ENCODE measurements around the gene APOA1. TPM values are rescaled to one million over a fixed set of nuclear protein-coding genes. Genes with fewer than 3 reads are reported as not detected.
"Not testable (repeated sequence)": the region's sequence is repeated elsewhere in the genome, so short reads cannot be mapped to it uniquely, and the experiment has no call there.

The APOA1 gene
- total RNA-seq, 1 donor from 2014 or later, result 3.7 TPM

DNA sequence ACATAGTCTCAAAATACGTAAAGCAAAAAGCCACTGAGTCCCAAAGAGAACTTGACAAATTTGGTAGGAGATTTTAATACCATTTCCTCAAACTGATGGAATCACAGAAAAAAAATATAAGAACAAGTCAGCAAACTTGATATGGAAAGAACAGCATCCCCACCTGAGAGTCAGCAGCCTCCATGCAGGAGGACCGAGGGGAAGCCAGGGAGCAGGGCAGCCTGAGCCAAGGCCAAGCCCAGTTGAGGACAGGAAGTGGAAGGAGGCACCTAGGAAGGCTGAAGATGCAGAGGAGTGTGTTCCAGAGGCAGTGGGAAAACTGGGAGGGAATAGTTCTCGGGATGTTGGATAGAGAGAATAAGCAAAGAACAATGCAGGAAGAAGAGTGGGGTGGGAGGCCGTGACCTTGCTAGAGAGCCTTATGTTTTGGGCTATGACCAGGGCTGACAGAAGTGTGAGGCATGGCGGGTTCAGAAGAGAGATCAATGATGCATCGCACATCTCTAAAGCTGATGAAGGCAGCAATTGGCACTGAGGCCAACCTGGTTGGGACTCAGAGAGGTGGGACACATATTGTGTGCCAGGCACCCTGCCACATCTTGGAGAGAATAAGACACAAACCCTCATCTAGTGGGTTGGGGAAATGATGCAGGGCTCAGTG lies 29.7 kb downstream of the APOA1 start:
- H3K9me3 ChIP-seq (ENCODE audit: control insufficient read depth in 3 of 3, low read length in 3 of 3), result no peaks in the 10 kb centered on the region
- H3K27me3 ChIP-seq (ENCODE audit: control insufficient read depth in 3 of 3, insufficient read depth in 3 of 3, low read length in 3 of 3), result no peaks in the 10 kb centered on the region
- H3K9ac ChIP-seq (ENCODE audit: low read depth in 1 of 3, low read length in 3 of 3), result no peak overlapping the region
- no peak overlapping the region for H3K27ac ChIP-seq (ENCODE audit: low read depth, low read length)
- H3K4me3 ChIP-seq (ENCODE audit: low read length in 3 of 3), result no peak overlapping the region
- H3K4me1 ChIP-seq (ENCODE audit: control insufficient read depth in 3 of 3, insufficient read depth in 3 of 3, low read length in 3 of 3), result no peaks in the 10 kb centered on the region
- no peaks in the 10 kb centered on the region for H3K36me3 ChIP-seq (ENCODE audit: control insufficient read depth in 3 of 3, insufficient read depth in 3 of 3, low read length in 3 of 3)

DNA sequence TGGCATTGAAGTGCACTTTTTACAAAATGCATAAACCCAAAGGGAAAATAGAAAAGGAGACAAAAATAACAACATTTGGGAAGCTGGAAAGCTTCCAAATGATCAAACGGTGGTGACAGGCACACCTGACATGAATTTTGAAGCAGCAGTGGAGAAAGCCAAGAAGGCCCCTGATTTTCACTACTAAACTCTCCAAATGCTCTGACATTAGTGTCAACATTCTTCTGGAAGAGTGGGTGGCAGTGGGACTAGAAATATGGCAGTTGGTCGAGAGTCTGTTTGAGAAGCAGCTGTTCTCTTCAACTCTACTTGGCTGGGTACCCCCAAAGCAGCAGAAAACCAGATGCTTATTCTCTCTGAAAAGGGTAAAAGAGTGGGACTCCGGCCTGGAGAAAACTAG lies 33.4 kb downstream of the APOA1 start:
- no peak overlapping the region for H3K27ac ChIP-seq (ENCODE audit: low read depth, low read length)
- no peak overlapping the region for H3K9ac ChIP-seq (ENCODE audit: low read depth in 1 of 3, low read length in 3 of 3)
- no peaks in the 10 kb centered on the region for H3K36me3 ChIP-seq (ENCODE audit: control insufficient read depth in 3 of 3, insufficient read depth in 3 of 3, low read length in 3 of 3)
- no peaks in the 10 kb centered on the region for H3K4me1 ChIP-seq (ENCODE audit: control insufficient read depth in 3 of 3, insufficient read depth in 3 of 3, low read length in 3 of 3)
- no peak overlapping the region for H3K4me3 ChIP-seq (ENCODE audit: low read length in 3 of 3)
- H3K9me3 ChIP-seq (ENCODE audit: control insufficient read depth in 3 of 3, low read length in 3 of 3), result no peaks in the 10 kb centered on the region
- H3K27me3 ChIP-seq (ENCODE audit: control insufficient read depth in 3 of 3, insufficient read depth in 3 of 3, low read length in 3 of 3), result peaks cover 0 to 2% (median 0%) of the 10 kb centered on the region in 3 donors

DNA sequence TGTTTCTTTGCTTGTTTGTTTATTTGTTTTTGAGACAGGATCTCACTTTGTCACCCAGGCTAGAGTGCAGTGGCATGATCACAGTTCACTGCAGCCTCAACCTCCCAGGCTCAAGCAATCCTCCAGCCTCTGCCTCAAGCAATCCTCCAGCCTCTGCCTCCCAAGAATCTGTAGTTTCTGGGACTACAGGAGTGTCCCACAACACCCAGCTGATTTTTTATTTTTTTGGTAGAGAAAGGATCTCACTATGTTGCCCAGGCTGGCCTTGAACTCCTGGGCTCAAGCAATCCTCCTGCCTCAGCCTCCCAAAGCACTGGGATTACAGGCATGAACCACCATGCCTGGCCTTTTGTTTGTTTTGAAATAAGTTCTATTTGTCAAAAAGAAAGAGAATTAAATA lies 35.8 kb downstream of the APOA1 start:
- not testable (repeated sequence) for H3K36me3 ChIP-seq (ENCODE audit: control insufficient read depth in 3 of 3, insufficient read depth in 3 of 3, low read length in 3 of 3); H3K9ac ChIP-seq (ENCODE audit: low read depth in 1 of 3, low read length in 3 of 3); H3K4me3 ChIP-seq (ENCODE audit: low read length in 3 of 3); H3K27me3 ChIP-seq (ENCODE audit: control insufficient read depth in 3 of 3, insufficient read depth in 3 of 3, low read length in 3 of 3); H3K27ac ChIP-seq (ENCODE audit: low read depth, low read length); H3K4me1 ChIP-seq (ENCODE audit: control insufficient read depth in 3 of 3, insufficient read depth in 3 of 3, low read length in 3 of 3); H3K9me3 ChIP-seq (ENCODE audit: control insufficient read depth in 3 of 3, low read length in 3 of 3)

DNA sequence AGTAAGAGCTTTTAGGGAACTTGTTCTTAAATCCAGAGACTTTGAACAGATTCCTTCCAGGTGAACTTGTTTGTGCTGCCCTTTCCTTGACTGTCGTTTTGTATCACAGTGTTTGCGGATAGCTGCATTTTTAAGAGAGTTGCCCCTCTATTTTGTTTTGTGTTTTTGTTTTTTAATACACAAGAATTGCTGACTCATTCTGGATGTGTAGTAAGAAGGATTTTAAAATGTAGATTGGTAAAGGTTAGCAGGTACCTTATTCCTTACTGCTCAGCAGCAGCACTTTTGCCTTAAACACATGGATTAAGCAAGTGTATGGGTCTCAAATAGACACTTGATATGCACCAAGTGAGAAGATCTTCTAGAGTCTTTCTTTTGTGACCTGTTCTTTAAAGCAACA lies 36.8 kb downstream of the APOA1 start:
- H3K4me1 ChIP-seq (ENCODE audit: control insufficient read depth in 3 of 3, insufficient read depth in 3 of 3, low read length in 3 of 3), result no peaks in the 10 kb centered on the region
- H3K9ac ChIP-seq (ENCODE audit: low read depth in 1 of 3, low read length in 3 of 3), result no peak overlapping the region
- no peak overlapping the region for H3K4me3 ChIP-seq (ENCODE audit: low read length in 3 of 3)
- H3K36me3 ChIP-seq (ENCODE audit: control insufficient read depth in 3 of 3, insufficient read depth in 3 of 3, low read length in 3 of 3), result no peaks in the 10 kb centered on the region
- no peaks in the 10 kb centered on the region for H3K9me3 ChIP-seq (ENCODE audit: control insufficient read depth in 3 of 3, low read length in 3 of 3)
- H3K27ac ChIP-seq (ENCODE audit: low read depth, low read length), result no peak overlapping the region
- peaks cover 0 to 2% (median 0%) of the 10 kb centered on the region in 3 donors for H3K27me3 ChIP-seq (ENCODE audit: control insufficient read depth in 3 of 3, insufficient read depth in 3 of 3, low read length in 3 of 3)

DNA sequence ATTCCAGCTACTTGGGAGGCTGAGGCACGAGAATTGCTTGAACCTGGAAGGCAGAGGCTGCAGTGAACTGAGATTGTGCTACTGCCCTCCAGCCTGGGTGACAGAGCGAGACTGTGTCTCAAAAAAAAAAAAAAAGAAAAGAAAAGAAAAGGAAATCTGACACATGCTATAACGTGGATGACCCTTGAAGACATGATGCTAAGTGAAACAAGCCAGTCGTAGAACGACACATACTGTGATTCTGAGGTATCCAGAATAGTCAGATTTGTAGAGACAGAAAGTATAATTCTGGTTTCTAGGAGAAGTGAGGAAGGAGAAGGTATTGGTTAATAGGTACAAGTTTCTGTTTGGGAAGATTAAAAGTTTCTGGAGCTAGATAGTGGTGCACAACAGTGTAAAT lies 39.1 kb downstream of the APOA1 start:
- Histone ChIP-seq H3K27me3 (ENCODE audit: control insufficient read depth in 3 of 3, insufficient read depth in 3 of 3, low read length in 3 of 3) (peaks cover 0 to 2% (median 0%) of the 10 kb centered on the region in 3 donors), H3K27ac (ENCODE audit: low read depth, low read length) (no peak overlapping the region), H3K4me1 (ENCODE audit: control insufficient read depth in 3 of 3, insufficient read depth in 3 of 3, low read length in 3 of 3) (no peaks in the 10 kb centered on the region)

GRCh38 chr11:116797816-116798215 lies 39.6 kb downstream of the APOA1 start:
- Histone ChIP-seq H3K27ac (ENCODE audit: low read depth, low read length) (no peak overlapping the region), H3K9me3 (ENCODE audit: control insufficient read depth in 3 of 3, low read length in 3 of 3) (no peaks in the 10 kb centered on the region), H3K36me3 (ENCODE audit: control insufficient read depth in 3 of 3, insufficient read depth in 3 of 3, low read length in 3 of 3) (no peaks in the 10 kb centered on the region), H3K4me1 (ENCODE audit: control insufficient read depth in 3 of 3, insufficient read depth in 3 of 3, low read length in 3 of 3) (no peaks in the 10 kb centered on the region), H3K9ac (ENCODE audit: low read depth in 1 of 3, low read length in 3 of 3) (no peak overlapping the region), H3K4me3 (ENCODE audit: low read length in 3 of 3) (no peak overlapping the region), H3K27me3 (ENCODE audit: control insufficient read depth in 3 of 3, insufficient read depth in 3 of 3, low read length in 3 of 3) (peaks cover 0 to 2% (median 0%) of the 10 kb centered on the region in 3 donors)

More for the DNA sequence above, 39.1 kb downstream of the APOA1 start:
- Histone ChIP-seq H3K36me3 (ENCODE audit: control insufficient read depth in 3 of 3, insufficient read depth in 3 of 3, low read length in 3 of 3) (no peaks in the 10 kb centered on the region), H3K9ac (ENCODE audit: low read depth in 1 of 3, low read length in 3 of 3) (no peak overlapping the region), H3K9me3 (ENCODE audit: control insufficient read depth in 3 of 3, low read length in 3 of 3) (no peaks in the 10 kb centered on the region), H3K4me3 (ENCODE audit: low read length in 3 of 3) (no peak overlapping the region)

DNA sequence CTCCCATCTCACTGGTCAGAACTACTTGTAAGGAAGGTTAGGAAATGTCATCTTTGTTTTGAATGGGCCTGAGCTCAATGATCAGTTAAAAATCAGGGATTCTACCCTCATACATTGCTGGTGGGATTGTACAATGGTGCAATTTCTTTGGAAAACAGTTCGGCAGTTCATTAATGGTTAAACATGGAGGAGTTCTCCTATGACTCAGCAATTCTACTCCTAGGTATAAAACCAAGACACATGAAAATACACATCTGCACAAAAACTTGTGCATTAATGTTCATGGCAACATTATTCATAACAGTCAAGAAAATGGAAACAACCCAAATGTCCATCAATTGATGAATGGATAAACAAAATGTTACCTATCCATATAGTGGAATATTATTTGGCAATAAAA lies 40.9 kb downstream of the APOA1 start:
- no peak overlapping the region for H3K27ac ChIP-seq (ENCODE audit: low read depth, low read length)
- H3K36me3 ChIP-seq (ENCODE audit: control insufficient read depth in 3 of 3, insufficient read depth in 3 of 3, low read length in 3 of 3), result no peaks in the 10 kb centered on the region
- peaks cover 1 to 3% (median 2%) of the 10 kb centered on the region in 3 donors for H3K4me1 ChIP-seq (ENCODE audit: control insufficient read depth in 3 of 3, insufficient read depth in 3 of 3, low read length in 3 of 3)
- H3K9me3 ChIP-seq (ENCODE audit: control insufficient read depth in 3 of 3, low read length in 3 of 3), result no peaks in the 10 kb centered on the region
- H3K27me3 ChIP-seq (ENCODE audit: control insufficient read depth in 3 of 3, insufficient read depth in 3 of 3, low read length in 3 of 3), result peaks cover 0 to 2% (median 0%) of the 10 kb centered on the region in 3 donors
- H3K4me3 ChIP-seq (ENCODE audit: low read length in 3 of 3), result no peak overlapping the region
- no peak overlapping the region for H3K9ac ChIP-seq (ENCODE audit: low read depth in 1 of 3, low read length in 3 of 3)

GRCh38 chr11:116794851-116795250 lies 42.6 kb downstream of the APOA1 start:
- Histone ChIP-seq H3K9me3 (ENCODE audit: control insufficient read depth in 3 of 3, low read length in 3 of 3) (no peaks in the 10 kb centered on the region), H3K4me3 (ENCODE audit: low read length in 3 of 3) (no peak overlapping the region), H3K4me1 (ENCODE audit: control insufficient read depth in 3 of 3, insufficient read depth in 3 of 3, low read length in 3 of 3) (peaks cover 5 to 10% (median 7%) of the 10 kb centered on the region in 3 donors), H3K9ac (ENCODE audit: low read depth in 1 of 3, low read length in 3 of 3) (no peak overlapping the region), H3K27ac (ENCODE audit: low read depth, low read length) (no peak overlapping the region), H3K27me3 (ENCODE audit: control insufficient read depth in 3 of 3, insufficient read depth in 3 of 3, low read length in 3 of 3) (peaks cover 0 to 3% (median 0%) of the 10 kb centered on the region in 3 donors), H3K36me3 (ENCODE audit: control insufficient read depth in 3 of 3, insufficient read depth in 3 of 3, low read length in 3 of 3) (no peaks in the 10 kb centered on the region)

DNA sequence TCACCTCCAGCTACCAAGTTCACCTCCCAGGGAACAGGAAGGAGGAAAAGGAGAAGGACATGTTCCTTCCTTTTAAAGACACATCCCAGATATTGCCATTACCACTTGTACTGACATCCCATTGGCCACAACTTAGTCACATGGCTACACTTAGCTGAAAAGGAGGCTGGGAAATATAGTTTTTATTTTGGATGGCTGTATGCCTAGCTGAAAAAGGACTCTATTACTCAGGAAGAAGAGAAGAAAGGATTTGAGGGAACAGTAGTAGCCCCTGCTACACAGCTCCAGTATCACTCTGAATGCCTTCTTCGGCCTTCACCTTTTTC lies 43.7 kb downstream of the APOA1 start:
- H3K36me3 ChIP-seq (ENCODE audit: control insufficient read depth in 3 of 3, insufficient read depth in 3 of 3, low read length in 3 of 3), result no peaks in the 10 kb centered on the region
- H3K4me3 ChIP-seq (ENCODE audit: low read length in 3 of 3), result no peak overlapping the region
- H3K4me1 ChIP-seq (ENCODE audit: control insufficient read depth in 3 of 3, insufficient read depth in 3 of 3, low read length in 3 of 3), result peaks cover 5 to 10% (median 7%) of the 10 kb centered on the region in 3 donors
- H3K9me3 ChIP-seq (ENCODE audit: control insufficient read depth in 3 of 3, low read length in 3 of 3), result no peaks in the 10 kb centered on the region
- H3K27me3 ChIP-seq (ENCODE audit: control insufficient read depth in 3 of 3, insufficient read depth in 3 of 3, low read length in 3 of 3), result peaks cover 0 to 3% (median 0%) of the 10 kb centered on the region in 3 donors
- no peak overlapping the region for H3K27ac ChIP-seq (ENCODE audit: low read depth, low read length)
- no peak overlapping the region for H3K9ac ChIP-seq (ENCODE audit: low read depth in 1 of 3, low read length in 3 of 3)

- H3K9ac ChIP-seq (ENCODE audit: low read depth in 1 of 3, low read length in 3 of 3), result no peak overlapping the region
- H3K4me1 ChIP-seq (ENCODE audit: control insufficient read depth in 3 of 3, insufficient read depth in 3 of 3, low read length in 3 of 3), result peaks cover 11 to 15% (median 13%) of the 10 kb centered on the region in 3 donors
- H3K27me3 ChIP-seq (ENCODE audit: control insufficient read depth in 3 of 3, insufficient read depth in 3 of 3, low read length in 3 of 3), result peaks cover 0 to 3% (median 0%) of the 10 kb centered on the region in 3 donors
- H3K4me3 ChIP-seq (ENCODE audit: low read length in 3 of 3), result no peak overlapping the region
- no peaks in the 10 kb centered on the region for H3K36me3 ChIP-seq (ENCODE audit: control insufficient read depth in 3 of 3, insufficient read depth in 3 of 3, low read length in 3 of 3)
- H3K27ac ChIP-seq (ENCODE audit: low read depth, low read length), result no peak overlapping the region
- no peaks in the 10 kb centered on the region for H3K9me3 ChIP-seq (ENCODE audit: control insufficient read depth in 3 of 3, low read length in 3 of 3)
These were observed 44.3 kb downstream of the APOA1 start for GRCh38 chr11:116792869-116793771.

Data from skeletal muscle tissue (tissue), 4 donors.